Ectodermal cell (in vitro differentiated cells): ENCODE measurements around the gene DNMT3B.
"Not testable (repeated sequence)": the region's sequence is repeated elsewhere in the genome, so short reads cannot be mapped to it uniquely, and the experiment has no call there.

Experiments
- H3K27ac ChIP-seq: 2 replicates; pipeline ENCODE4 v1.7.0; 2013; ENCODE audit warnings: mild to moderate bottlenecking, low read depth, low read length; ENCODE audit not compliant: insufficient read depth, poor library complexity, severe bottlenecking
- H3K27me3 ChIP-seq: 2 replicates; pipeline ENCODE4 v1.7.0; 2013; ENCODE audit warnings: mild to moderate bottlenecking, low read length; ENCODE audit not compliant: insufficient read depth, control insufficient read depth, poor library complexity, severe bottlenecking
- H3K36me3 ChIP-seq: one replicate; pipeline ENCODE4 v1.7.0; 2013; ENCODE audit warnings: low read length; ENCODE audit not compliant: control insufficient read depth, insufficient read depth
- H3K4me1 ChIP-seq: one replicate; pipeline ENCODE4 v1.7.0; 2013; ENCODE audit warnings: low read length; ENCODE audit not compliant: control insufficient read depth, insufficient read depth
- H3K4me3 ChIP-seq: 2 replicates; pipeline ENCODE4 v1.7.0; 2013; ENCODE audit warnings: low read depth, low read length, control low read depth; ENCODE audit not compliant: insufficient read depth
- H3K9me3 ChIP-seq: 2 replicates; pipeline ENCODE4 v1.7.0; 2013; ENCODE audit warnings: mild to moderate bottlenecking, low read length, moderate library complexity; ENCODE audit not compliant: control insufficient read depth
- WGBS, 2 experiments: methylation state at CpG; one replicate each; pipeline ENCODE4 v1.1.7; 2013; ENCODE audit warnings: missing lambda C conversion rate in 2 of 2; 5-methylcytosine and 5-hydroxymethylcytosine counted together

Gene DNMT3B

GRCh38 chr20:32763202-32764004 lies 1.2 kb downstream of the DNMT3B start:
- no peaks in the 10 kb centered on the region for H3K9me3 ChIP-seq
- no peak overlapping the region for H3K27ac ChIP-seq
- H3K36me3 ChIP-seq: no peaks in the 10 kb centered on the region
- H3K4me3 ChIP-seq: peak overlapping the region; percentile 90
- H3K4me1 ChIP-seq: peaks cover 6% of the 10 kb centered on the region
- whole genome bisulfite sequencing, 2 experiments: 1% methylated on average over 40 of the region's 40 CpGs
- H3K27me3 ChIP-seq: no peaks in the 10 kb centered on the region

- H3K27ac ChIP-seq: peak overlapping the region; percentile 88
- H3K9me3 ChIP-seq: no peaks in the 10 kb centered on the region
- H3K36me3 ChIP-seq: no peaks in the 10 kb centered on the region
- no peaks in the 10 kb centered on the region for H3K27me3 ChIP-seq
- 1 to 3% methylated on average over 17 of the region's 17 CpGs for WGBS, 2 experiments
- H3K4me3 ChIP-seq: peak overlapping the region; percentile 90
- peaks cover 6% of the 10 kb centered on the region for H3K4me1 ChIP-seq
Measured at GRCh38 chr20:32764005-32764960, 2.1 kb downstream of the DNMT3B start.

- H3K36me3 ChIP-seq, H3K9me3 ChIP-seq, H3K4me1 ChIP-seq, H3K27me3 ChIP-seq: not testable (repeated sequence)
- Histone ChIP-seq H3K4me3 (peak overlapping the region; percentile 90), H3K27ac (peak overlapping the region; percentile 62)
- 79 to 82% methylated on average over 14 to 15 of the region's 17 CpGs for WGBS, 2 experiments
Measured at GRCh38 chr20:32765230-32765875, 3.2 kb downstream of the DNMT3B start.

- Histone ChIP-seq H3K4me3 (no peak overlapping the region), H3K36me3 (no peaks in the 10 kb centered on the region), H3K27ac (no peak overlapping the region), H3K9me3 (no peaks in the 10 kb centered on the region), H3K4me1 (peaks cover 12% of the 10 kb centered on the region), H3K27me3 (no peaks in the 10 kb centered on the region)
- WGBS, 2 experiments: 92 to 93% methylated on average over 9 of the region's 9 CpGs
Measured at GRCh38 chr20:32767418-32768198, 5.4 kb downstream of the DNMT3B start.

GRCh38 chr20:32772046-32772445 lies 9.9 kb downstream of the DNMT3B start:
- Histone ChIP-seq H3K27ac (no peak overlapping the region), H3K4me1 (peaks cover 14% of the 10 kb centered on the region), H3K9me3 (no peaks in the 10 kb centered on the region), H3K4me3 (no peak overlapping the region), H3K36me3 (no peaks in the 10 kb centered on the region), H3K27me3 (no peaks in the 10 kb centered on the region)
- 83 to 87% methylated on average over 3 of the region's 3 CpGs for WGBS, 2 experiments

- Histone ChIP-seq H3K4me3 (no peak overlapping the region), H3K27me3 (no peaks in the 10 kb centered on the region), H3K27ac (no peak overlapping the region), H3K9me3 (no peaks in the 10 kb centered on the region), H3K4me1 (peaks cover 21% of the 10 kb centered on the region), H3K36me3 (no peaks in the 10 kb centered on the region)
- WGBS, 2 experiments: 91 to 95% methylated on average over 2 of the region's 2 CpGs
Measured at GRCh38 chr20:32773223-32773622, 11.0 kb downstream of the DNMT3B start.

- no peak overlapping the region for H3K4me3 ChIP-seq
- 88 to 90% methylated on average over 8 of the region's 8 CpGs for WGBS, 2 experiments
- H3K27ac ChIP-seq: no peak overlapping the region
- peaks cover 24% of the 10 kb centered on the region for H3K4me1 ChIP-seq
- no peaks in the 10 kb centered on the region for H3K27me3 ChIP-seq
- H3K9me3 ChIP-seq: no peaks in the 10 kb centered on the region
- no peaks in the 10 kb centered on the region for H3K36me3 ChIP-seq
Measured at GRCh38 chr20:32773855-32774254, 11.7 kb downstream of the DNMT3B start.

GRCh38 chr20:32775336-32775991 lies 13.3 kb downstream of the DNMT3B start:
- H3K4me1 ChIP-seq: peaks cover 37% of the 10 kb centered on the region

More at GRCh38 chr20:32775336-32775991, 13.3 kb downstream of the DNMT3B start:
- 82 to 83% methylated on average over 10 of the region's 10 CpGs for WGBS, 2 experiments
- Histone ChIP-seq H3K27ac (no peak overlapping the region), H3K9me3 (no peaks in the 10 kb centered on the region), H3K4me3 (no peak overlapping the region), H3K27me3 (no peaks in the 10 kb centered on the region), H3K36me3 (no peaks in the 10 kb centered on the region)
